ENCODE data around the gene MPHOSPH10.
"Not testable (repeated sequence)": the region's sequence is repeated elsewhere in the genome, so short reads cannot be mapped to it uniquely, and the experiment has no call there.

Gene MPHOSPH10

DNA sequence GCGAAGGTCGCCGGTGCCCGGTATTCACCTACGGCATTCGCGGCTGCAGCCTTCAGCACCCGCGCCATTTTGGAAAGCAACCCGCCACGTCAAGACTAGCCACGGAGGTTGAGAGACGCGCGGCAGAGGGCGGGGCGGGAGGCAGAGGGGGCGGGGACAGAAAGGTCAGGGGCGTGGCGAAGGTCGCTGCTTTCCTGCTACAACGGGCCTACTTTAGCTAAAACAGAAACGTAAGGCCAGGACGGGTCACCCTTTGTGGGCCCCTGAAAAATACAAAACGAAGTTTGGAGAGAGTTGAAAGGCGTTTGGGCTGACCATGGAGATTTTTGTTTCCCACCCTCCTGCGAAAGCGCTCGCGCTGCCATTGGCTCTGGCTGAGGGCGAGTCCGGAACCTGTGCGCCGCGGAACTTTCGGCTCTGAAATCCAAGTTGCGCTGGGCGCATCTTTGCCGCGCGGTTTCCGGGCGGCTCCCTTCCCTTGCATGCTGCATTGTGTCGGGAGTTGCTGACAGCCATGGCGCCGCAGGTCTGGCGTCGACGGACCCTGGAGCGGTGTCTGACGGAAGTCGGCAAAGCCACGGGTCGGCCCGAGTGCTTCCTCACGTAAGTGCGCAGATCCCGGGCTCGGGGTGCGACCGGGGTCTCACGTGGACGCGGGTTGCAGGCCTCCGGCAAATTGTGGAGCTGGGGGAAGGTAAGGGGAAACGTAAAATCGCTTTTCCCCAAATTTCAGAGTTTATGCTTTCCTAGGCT, at the start of gene MPHOSPH10, which contains the start of gene MCEE:
Gene MPHOSPH10, plus strand, starts transcription at position 483 of the 753 bp plus-strand sequence. Its CDS starts 32 bp downstream, at position 515.
Gene MCEE, minus strand, starts transcription at position 78 of the 753 bp plus-strand sequence. Its CDS starts 10 bp downstream, at position 68.
- DNase-seq (ENCODE audit: low read depth): peak; percentile 87

DNA sequence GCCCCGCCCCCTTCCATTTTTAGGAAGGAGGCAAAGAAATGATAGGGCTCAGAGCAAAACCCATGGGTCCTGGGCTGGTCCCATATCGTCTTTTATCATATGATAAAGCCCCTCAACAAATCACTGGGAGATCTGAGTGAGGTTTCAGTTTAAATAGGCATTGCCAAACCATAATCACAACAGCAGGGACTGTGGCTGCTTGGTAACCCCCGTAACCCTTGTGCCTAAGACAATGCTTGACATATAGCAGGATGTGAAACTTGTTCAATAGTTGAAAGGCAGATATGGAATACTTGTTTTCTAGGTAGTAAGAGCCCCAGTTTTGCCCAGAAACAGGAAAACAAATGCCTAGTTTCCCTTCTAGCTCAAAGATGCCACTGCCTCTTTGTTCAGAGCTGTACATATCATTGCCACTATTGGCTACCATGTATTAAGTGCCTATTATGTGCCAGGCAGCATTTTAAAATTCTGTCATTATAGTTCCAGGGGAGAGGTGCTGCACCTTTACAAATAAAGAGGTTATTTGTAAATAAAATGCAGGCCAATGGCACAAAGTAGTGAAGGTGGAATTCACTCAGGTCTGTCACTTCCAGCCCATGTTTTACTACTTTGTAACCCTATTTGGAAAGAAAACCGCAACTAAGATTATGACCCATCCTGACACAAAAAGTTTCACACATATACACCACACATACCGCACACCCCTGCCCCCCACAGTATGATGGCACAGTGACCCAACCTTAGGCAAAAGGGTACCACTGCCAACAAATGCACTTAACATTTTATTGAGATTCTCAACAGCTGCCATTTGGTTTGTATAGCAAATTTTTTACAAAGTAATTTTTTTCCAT, 47.8 kb upstream of the MPHOSPH10 start:
- DNase-seq (ENCODE audit: low read depth): no peak

- DNase-seq (ENCODE audit: low read depth): not testable (repeated sequence)
These were observed 47.1 kb upstream of the MPHOSPH10 start for GRCh38 chr2:71083297-71083696.

DNA sequence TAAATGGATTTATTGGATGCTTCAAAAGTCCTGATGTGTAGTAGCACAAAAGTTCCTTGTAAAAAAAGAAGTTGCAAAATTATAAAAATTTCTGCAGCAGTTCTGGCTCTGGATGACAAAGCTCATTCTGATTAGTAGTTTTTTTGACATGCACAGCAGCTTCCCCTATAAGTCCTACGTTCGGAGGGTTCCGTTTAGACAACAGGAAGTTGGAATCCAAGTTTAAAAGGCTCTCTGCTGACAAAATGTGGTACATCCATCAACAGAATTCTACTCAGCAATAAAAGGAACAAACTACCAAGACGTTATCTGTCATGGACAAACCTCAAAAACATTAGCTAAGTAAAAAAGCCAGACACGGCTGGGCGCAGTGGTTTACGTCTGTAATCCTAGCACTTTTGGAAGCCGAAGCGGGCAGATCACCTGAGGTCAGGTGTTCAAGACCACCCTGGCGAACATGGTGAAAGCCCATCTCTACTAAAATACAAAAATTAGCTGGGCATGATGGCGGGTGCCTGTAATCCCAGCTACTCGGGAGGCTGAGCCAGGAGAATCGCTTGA, 46.6 kb upstream of the MPHOSPH10 start:
- DNase-seq (ENCODE audit: low read depth): not testable (repeated sequence)

DNA sequence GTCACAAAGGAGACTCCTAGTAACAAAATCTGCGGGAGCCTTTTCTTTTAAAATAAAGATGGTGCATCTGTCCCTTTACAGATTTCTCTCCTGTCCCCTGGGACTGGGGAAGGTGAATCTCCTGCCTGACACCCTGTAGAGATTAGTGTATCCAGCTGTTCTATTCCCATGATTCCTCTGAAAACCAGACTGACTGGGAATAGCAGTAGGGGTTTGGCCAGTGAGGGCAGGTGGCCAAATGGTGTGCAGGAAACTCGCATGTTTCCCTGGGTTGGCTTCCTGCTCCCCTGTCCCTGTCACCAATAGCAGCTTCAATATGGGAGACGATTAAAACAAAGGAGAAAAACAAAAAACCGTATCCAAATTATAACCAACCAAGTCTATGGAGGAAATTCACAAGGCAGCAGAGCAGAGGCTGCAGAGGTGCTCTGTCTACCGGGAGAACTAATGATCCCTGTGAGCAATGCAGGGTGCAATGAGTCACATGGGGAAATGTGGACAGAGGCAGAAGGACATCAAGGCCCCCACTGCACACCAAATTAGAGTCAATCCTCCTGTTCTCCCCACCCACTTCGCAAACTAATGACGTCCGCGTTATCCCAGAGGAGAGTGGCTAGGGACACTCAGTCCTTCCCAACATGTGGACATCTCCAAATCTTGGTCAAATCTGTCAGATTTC, 45.0 kb upstream of the MPHOSPH10 start:
- not testable (repeated sequence) for DNase-seq (ENCODE audit: low read depth)

DNA sequence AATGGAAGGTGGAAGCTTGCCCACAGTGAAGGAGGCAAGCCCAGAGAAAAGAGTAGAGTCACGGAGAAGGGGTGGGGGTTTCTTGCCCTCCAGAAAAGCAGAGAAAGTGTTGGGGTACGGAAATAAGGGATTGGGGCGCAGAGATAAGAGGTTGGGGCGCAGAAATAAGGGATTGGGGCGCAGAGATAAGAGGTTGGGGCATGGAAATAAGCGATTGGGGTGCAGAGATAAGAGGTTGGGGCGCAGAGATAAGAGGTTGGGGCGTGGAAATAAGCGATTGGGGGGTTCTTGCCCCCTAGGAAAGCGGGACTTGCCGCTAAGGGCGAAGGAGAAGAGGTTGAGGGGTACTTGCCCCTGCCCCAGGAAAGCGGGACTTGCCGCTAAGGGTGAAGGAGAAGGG, 41.0 kb upstream of the MPHOSPH10 start:
- not testable (repeated sequence) for DNase-seq (ENCODE audit: low read depth)

- not testable (repeated sequence) for DNase-seq (ENCODE audit: low read depth)
These were observed 38.6 kb upstream of the MPHOSPH10 start for GRCh38 chr2:71091808-71092207.

- not testable (repeated sequence) for DNase-seq (ENCODE audit: low read depth)
These were observed 37.8 kb upstream of the MPHOSPH10 start for GRCh38 chr2:71092491-71093260.

- peak; percentile 20 for DNase-seq (ENCODE audit: low read depth)
These were observed 30.1 kb upstream of the MPHOSPH10 start for GRCh38 chr2:71100195-71100964.

DNA sequence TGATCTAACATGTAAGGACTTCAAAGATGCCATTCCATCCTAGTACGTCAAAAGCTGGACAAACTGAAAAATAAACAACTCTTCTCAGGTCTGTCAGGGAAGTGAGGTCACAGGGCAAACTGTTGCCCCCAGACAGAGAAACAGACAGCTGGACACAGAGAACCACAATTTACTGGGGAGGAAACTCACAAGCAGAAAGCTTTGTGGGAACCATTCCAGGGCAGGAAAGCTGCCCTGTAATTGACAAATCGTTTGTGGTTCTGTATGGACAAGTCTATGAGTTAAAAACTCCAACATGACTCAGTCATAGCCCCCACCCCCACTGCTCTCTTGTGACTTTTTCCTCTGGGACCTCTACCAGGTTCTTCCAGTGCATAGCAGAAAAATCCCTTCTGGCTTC, 28.8 kb upstream of the MPHOSPH10 start:
- no peak for DNase-seq (ENCODE audit: low read depth)

- no peak for DNase-seq (ENCODE audit: low read depth)
These were observed 27.3 kb upstream of the MPHOSPH10 start for GRCh38 chr2:71102981-71103681.

DNA sequence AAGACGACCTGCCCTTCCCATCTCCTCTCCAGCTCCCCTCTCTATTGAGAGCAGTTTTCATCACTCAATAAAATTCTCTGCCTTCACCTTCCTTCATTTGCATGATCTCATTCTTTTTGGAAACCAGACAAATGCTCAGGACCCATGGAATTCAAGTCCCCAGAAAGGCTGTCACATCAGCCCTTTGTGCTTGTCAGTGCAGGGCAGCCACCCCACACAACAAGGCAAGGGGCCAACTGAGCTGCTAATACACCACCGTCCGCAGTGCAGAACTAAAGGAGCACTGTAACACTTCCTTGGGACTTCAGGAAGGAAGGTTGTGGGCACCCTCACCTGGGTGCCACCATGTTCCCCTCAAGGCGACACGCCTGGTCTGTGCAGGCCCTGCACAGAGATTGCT, 26.6 kb upstream of the MPHOSPH10 start:
- no peak for DNase-seq (ENCODE audit: low read depth)

GRCh38 chr2:71106463-71106862, 24.0 kb upstream of the MPHOSPH10 start:
- DNase-seq (ENCODE audit: low read depth): not testable (repeated sequence)

DNA sequence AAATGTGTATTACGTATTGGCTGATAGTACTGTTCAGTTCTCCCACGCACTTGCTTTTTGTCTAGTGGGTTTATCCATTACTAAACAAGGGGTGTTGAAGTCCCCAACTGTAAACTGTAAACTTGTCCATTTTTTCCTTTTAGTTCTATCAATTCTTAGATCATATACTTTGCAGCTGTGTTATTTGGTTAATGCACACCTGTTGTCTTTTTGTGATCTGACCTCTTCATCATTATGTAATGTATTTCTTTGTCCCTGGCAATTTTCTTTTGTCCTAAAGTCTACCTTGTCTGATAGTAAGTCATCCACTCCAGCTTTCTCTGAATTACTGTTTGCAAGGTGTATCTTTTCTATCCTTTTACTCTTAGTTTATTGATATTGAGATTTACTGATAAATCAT, 22.3 kb upstream of the MPHOSPH10 start:
- DNase-seq (ENCODE audit: low read depth): no peak

DNA sequence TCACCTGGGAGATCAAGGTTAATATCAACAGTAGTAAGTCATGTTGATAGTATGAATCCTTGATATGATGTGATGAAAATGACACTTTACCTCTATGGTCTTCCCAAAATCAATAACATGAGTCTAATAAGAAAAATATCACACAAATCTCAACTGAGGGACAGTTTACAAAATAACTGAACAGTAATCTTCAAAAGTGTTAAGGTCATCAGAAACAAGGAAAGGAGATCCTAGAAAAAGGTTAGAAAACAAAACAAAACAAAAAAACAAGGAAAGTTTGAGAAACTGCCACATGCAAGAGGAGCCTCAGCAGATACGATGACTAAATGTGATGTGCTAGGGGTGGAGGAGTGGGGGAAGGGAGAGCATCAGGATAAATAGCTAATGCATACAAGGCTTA, 16.6 kb upstream of the MPHOSPH10 start:
- no peak for DNase-seq (ENCODE audit: low read depth)

DNA sequence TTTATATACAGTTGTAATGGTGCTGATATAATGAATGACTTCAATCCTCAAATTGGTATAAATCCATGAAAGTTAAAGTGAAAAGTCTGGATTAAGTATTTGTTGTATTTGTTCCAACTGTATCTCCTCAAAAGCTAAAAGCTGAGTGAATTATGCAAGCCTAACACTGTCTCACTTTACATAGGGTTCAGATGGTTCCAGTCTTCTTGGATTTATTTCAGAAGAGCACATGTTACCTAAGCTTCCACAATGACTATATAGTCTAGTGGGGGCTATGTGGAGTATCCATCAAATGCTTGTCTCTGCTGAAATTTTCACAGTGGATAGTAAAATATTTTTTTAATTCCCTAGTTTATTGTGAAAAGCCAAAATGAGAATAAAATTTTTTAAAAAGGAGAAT, 13.4 kb upstream of the MPHOSPH10 start:
- DNase-seq (ENCODE audit: low read depth): no peak

- no peak for DNase-seq (ENCODE audit: low read depth)
These were observed 10.2 kb upstream of the MPHOSPH10 start for GRCh38 chr2:71120195-71120594.

- no peak for DNase-seq (ENCODE audit: low read depth)
These were observed 9.0 kb upstream of the MPHOSPH10 start for GRCh38 chr2:71121479-71121878.

DNA sequence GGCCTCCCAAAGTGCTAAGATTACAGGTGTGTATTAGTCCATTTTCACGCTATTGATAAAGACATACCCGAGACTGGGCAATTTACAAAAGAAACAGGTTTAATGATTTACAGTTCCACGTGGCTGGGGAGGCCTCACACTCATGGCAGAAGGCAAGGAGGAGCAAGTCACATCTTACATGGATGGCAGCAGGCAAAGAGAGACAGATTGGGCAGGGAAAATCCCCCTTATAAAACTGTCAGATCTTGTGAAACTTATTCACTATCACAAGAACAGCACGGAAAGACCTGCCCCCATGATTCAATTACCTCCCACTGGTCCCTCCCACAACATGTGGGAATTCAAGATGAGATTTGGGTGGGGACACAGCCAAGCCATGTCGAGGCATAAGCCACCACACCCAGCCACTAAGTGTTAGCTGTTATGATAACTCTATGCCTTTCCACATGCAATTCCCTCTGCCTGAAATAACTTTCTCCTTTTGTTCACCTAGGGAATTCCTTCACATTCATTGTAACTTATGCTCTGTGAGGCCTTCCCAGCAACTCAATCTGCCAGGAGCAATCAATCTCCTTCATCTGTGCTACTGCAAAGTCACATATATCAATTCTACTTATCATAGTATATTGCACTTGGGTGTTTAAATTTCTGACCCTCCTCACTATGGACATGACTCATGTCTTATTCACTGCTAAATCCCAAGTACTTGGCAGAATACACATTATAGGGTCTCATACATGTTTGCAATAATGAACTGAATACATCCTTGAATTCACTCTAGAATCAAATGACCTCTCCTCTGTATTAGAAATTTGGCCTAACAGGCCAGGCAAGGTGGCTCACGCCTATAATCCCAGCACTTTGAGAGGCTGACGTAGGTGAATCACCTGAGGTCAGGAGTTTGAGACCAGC, 7.8 kb upstream of the MPHOSPH10 start:
- DNase-seq (ENCODE audit: low read depth): no peak
